HCT116 (cell line): ENCODE data around the gene KCTD10. TPM values are rescaled to one million over a fixed set of nuclear protein-coding genes. Genes with fewer than 3 reads are reported as not detected.

Experiments
- ATAC-seq: fragments of 200-7000 bp; cut with Tn5 transposase; 2 replicates; pipeline ENCODE4 v1.9.1; 2020; ENCODE audit warnings: mild to moderate bottlenecking, moderate library complexity
- BruUV-seq: library from RNA; stranded (reverse); fragments of 400-500 nt; replicated peaks from 2 replicates; lab custom pipeline; 2021; lab: Mats Ljungman, UMichigan
- CTCF ChIA-PET: fragments of 300-600 bp; sonication (Branson Sonifier 250); formaldehyde crosslinking; loops from one replicate; lab custom pipeline; 2021; ENCODE audit warnings: antibody characterized with exemption; lab: Charles Lee
- POLR2A ChIA-PET: fragments of 300-600, 350-600 bp; sonication (Branson Sonifier 250); formaldehyde crosslinking; loops from one replicate; lab custom pipeline; 2021; ENCODE audit warnings: antibody characterized with exemption; lab: Charles Lee
- RAD21 ChIA-PET, 2 experiments: fragments of 300-600 bp; sonication (Branson Sonifier 250); formaldehyde crosslinking; loops; one replicate each; lab custom pipeline; 2023; ENCODE audit warnings: low total read pairs in 2 of 2; ENCODE audit not compliant: uncharacterized antibody in 2 of 2, unreplicated experiment in 2 of 2, low non-redundant PET in 1 of 2; lab: Charles Lee
- DNase-seq: peaks from one replicate; pipeline ENCODE4 v3.0.0-alpha.2; 2010; ENCODE audit warnings: low read depth, low spot score
- H2AFZ ChIP-seq: fragments of 200-600 bp; shearing (Covaris generic), sonication (generic); 2 replicates; pipeline ENCODE4 v1.6.1; 2017; ENCODE audit warnings: low read depth, mixed run types, mixed read lengths, antibody characterized with exemption, low read length; ENCODE audit not compliant: poor library complexity, severe bottlenecking
- H3K27ac ChIP-seq: 2 replicates; pipeline ENCODE4 v1.5.1; 2012; ENCODE audit warnings: low read depth, low read length
- H3K27me3 ChIP-seq: fragments of 200-600 bp; sonication (generic); 2 replicates; pipeline ENCODE4 v1.6.1; 2016; ENCODE audit warnings: mixed run types, low read length, mixed read lengths; ENCODE audit not compliant: insufficient read depth
- H3K36me3 ChIP-seq, 2 experiments: fragments of 200-500 bp in 1 of 2; fragments of 200-600 bp in 1 of 2; sonication (Bioruptor generic) in 1 of 2; sonication (generic) in 1 of 2; 2 replicates each; pipeline versions ENCODE4 v1.5.1 to v1.6.1; 2014 to 2016; ENCODE audit warnings: low read length in 2 of 2, inconsistent platforms in 1 of 2, mixed read lengths in 1 of 2, mixed run types in 1 of 2; ENCODE audit not compliant: insufficient read depth in 2 of 2, control insufficient read depth in 1 of 2
- H3K4me1 ChIP-seq, 2 experiments: fragments of 200-600 bp in 1 of 2; sonication (generic) in 1 of 2; 2 replicates each; pipeline versions ENCODE4 v1.5.1 to v1.6.1; 2012 to 2017; ENCODE audit warnings: low read length in 2 of 2, inconsistent platforms in 1 of 2, mild to moderate bottlenecking in 1 of 2, mixed read lengths in 1 of 2, mixed run types in 1 of 2, moderate library complexity in 1 of 2; ENCODE audit not compliant: insufficient read depth in 2 of 2, control insufficient read depth in 1 of 2
- H3K4me2 ChIP-seq: fragments of 200-600 bp; sonication (generic); 2 replicates; pipeline ENCODE4 v1.6.1; 2017; ENCODE audit warnings: mixed run types, low read length, mixed read lengths
- H3K4me3 ChIP-seq, 2 experiments: fragments of 200-600 bp in 1 of 2; sonication (generic) in 1 of 2; replicated peaks in 1 of 2; 2 replicates each; pipeline ENCODE4 v1.5.1; 2011 to 2016; ENCODE audit warnings: low read length in 2 of 2, control low read depth in 1 of 2, low read depth in 1 of 2, mild to moderate bottlenecking in 1 of 2, mixed read lengths in 1 of 2, mixed run types in 1 of 2
- H3K79me2 ChIP-seq: fragments of 200-600 bp; sonication (generic); 2 replicates; pipeline ENCODE4 v1.6.1; 2017; ENCODE audit warnings: mild to moderate bottlenecking, mixed run types, low read length, moderate library complexity, mixed read lengths; ENCODE audit not compliant: insufficient read depth
- H3K9ac ChIP-seq: fragments of 200-600 bp; sonication (generic); 2 replicates; pipeline ENCODE4 v1.6.1; 2016; ENCODE audit warnings: low read length, mixed read lengths
- H3K9me2 ChIP-seq: fragments of 200-600 bp; sonication (generic), shearing (Covaris generic); 2 replicates; pipeline ENCODE4 v1.6.1; 2017; ENCODE audit warnings: mixed run types, mild to moderate bottlenecking, moderate library complexity; ENCODE audit not compliant: insufficient read depth
- H3K9me3 ChIP-seq, 2 experiments: fragments of 200-500 bp in 1 of 2; fragments of 200-600 bp in 1 of 2; sonication (Bioruptor generic) in 1 of 2; sonication (generic) in 1 of 2; 2 replicates each; pipeline ENCODE4 v1.6.1; 2014 to 2017; ENCODE audit warnings: low read length in 2 of 2, mixed read lengths in 2 of 2, inconsistent platforms in 1 of 2, low read depth in 1 of 2, mild to moderate bottlenecking in 1 of 2, mixed run types in 1 of 2, moderate library complexity in 1 of 2; ENCODE audit not compliant: control insufficient read depth in 1 of 2, insufficient read depth in 1 of 2
- H4K20me1 ChIP-seq: fragments of 200-600 bp; sonication (generic), shearing (Covaris generic); 2 replicates; pipeline ENCODE4 v1.6.1; 2017; ENCODE audit warnings: mixed run types, mild to moderate bottlenecking, moderate library complexity; ENCODE audit not compliant: insufficient read depth
- CEBPB ChIP-seq: IDR thresholded peaks from 2 replicates; pipeline ENCODE4 v1.6.1; 2012; ENCODE audit warnings: low read depth
- CTCF ChIP-seq, 3 experiments: fragments of 200-600 bp in 1 of 3; sonication (generic) in 1 of 3; IDR thresholded peaks in 2 of 3; conservative IDR thresholded peaks in 1 of 3; 2 replicates each; pipeline ENCODE4 v1.5.1; 2012 to 2017; ENCODE audit warnings: low read depth in 2 of 3, low read length in 2 of 3, antibody characterized with exemption in 1 of 3, borderline replicate concordance in 1 of 3, control low read depth in 1 of 3, mild to moderate bottlenecking in 1 of 3, mixed read lengths in 1 of 3, mixed run types in 1 of 3, moderate library complexity in 1 of 3; ENCODE audit not compliant: insufficient read depth in 1 of 3
- EGR1 ChIP-seq: IDR thresholded peaks from 2 replicates; pipeline ENCODE4 v1.6.1; 2012; ENCODE audit warnings: low read depth
- ELF1 ChIP-seq: IDR thresholded peaks from 2 replicates; pipeline ENCODE4 v1.6.1; 2012; ENCODE audit warnings: low read depth, borderline replicate concordance
- EZH2 ChIP-seq: fragments of 200-600 bp; sonication (generic); IDR thresholded peaks from 2 replicates; pipeline ENCODE4 v1.6.1; 2017; ENCODE audit warnings: antibody characterized with exemption, mixed run types
- EZH2phosphoT487 ChIP-seq: fragments of 200-600 bp; IDR thresholded peaks from 2 replicates; pipeline ENCODE4 v1.6.1; 2018; ENCODE audit warnings: antibody characterized with exemption, borderline replicate concordance
- JUND ChIP-seq: IDR thresholded peaks from 2 replicates; pipeline ENCODE4 v1.6.1; 2012
- MAX ChIP-seq: IDR thresholded peaks from 2 replicates; pipeline ENCODE4 v1.6.1; 2012
- POLR2A ChIP-seq: IDR thresholded peaks from 2 replicates; pipeline ENCODE4 v1.7.0; 2011; ENCODE audit warnings: borderline replicate concordance; ENCODE audit not compliant: insufficient read depth, insufficient read length; ENCODE audit errors: extremely low read depth
- POLR2AphosphoS5 ChIP-seq: IDR thresholded peaks from 2 replicates; pipeline ENCODE4 v1.6.1; 2011; ENCODE audit warnings: mild to moderate bottlenecking, low read depth, low read length, moderate library complexity
- RAD21 ChIP-seq: IDR thresholded peaks from 2 replicates; pipeline ENCODE4 v1.6.1; 2012; ENCODE audit warnings: low read depth, mild to moderate bottlenecking
- SRF ChIP-seq: IDR thresholded peaks from 2 replicates; pipeline ENCODE4 v1.6.1; 2012; ENCODE audit warnings: low read depth
- YY1 ChIP-seq: IDR thresholded peaks from 2 replicates; pipeline ENCODE4 v1.6.1; 2011; ENCODE audit warnings: low read length, low read depth, moderate library complexity, mild to moderate bottlenecking; ENCODE audit not compliant: insufficient replicate concordance; ENCODE audit errors: extremely low read depth
- intact Hi-C: fragments of 100-400 bp; cut with micrococcal nuclease; formaldehyde crosslinking; loops from 2 replicates; pipeline ENCODE4 v1.10.0; 2022
- total RNA-seq: library from RNA; stranded (reverse); gene quantifications from one replicate; pipeline ENCODE4 v1.2.1, GENCODE V29; 2021; ENCODE audit not compliant: unreplicated experiment

The KCTD10 gene
- total RNA-seq, 1 experiment from 2014 or later: 34.7 TPM

DNA sequence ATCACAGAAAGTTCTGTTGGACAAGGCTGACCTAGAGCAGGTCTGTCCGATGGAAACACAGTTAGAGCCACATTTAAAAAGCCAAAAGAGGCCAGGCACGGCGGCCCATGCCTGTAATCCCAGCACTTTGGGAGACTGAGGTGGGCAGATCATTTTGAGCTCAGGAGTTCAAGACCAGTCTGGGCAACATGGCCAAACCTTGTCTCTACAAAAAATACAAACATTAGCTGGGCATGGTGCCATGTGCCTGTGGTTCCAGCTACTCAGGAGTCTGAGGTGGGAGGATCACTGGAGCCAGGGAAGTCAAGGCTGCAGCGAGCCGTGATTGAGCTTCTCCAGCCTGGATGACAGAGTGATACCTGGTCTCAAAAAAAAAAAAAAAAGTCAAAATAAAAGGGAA lies 15.3 kb upstream of the KCTD10 start:
- RAD21 ChIA-PET: no interaction called here

More for the DNA sequence above, 15.3 kb upstream of the KCTD10 start:
- H4K20me1 ChIP-seq: no peaks in the 10 kb centered on the region
- no peaks in the 10 kb centered on the region for H3K9me2 ChIP-seq
- H3K27ac ChIP-seq: no peak overlapping the region
- ATAC-seq (no peak), DNase-seq (no peak)
- no peak overlapping the region for H3K9ac ChIP-seq
- intact Hi-C loops: no loop called here
- no peak for TF ChIP-seq JUND
- no peak for TF ChIP-seq POLR2AphosphoS5
- no peak for TF ChIP-seq MAX
- TF ChIP-seq EGR1: no peak
- no peak for TF ChIP-seq ELF1
- TF ChIP-seq SRF: no peak
- TF ChIP-seq EZH2: no peak
- TF ChIP-seq CTCF (IDR thresholded peaks at IDR 0.05 in 2 of 3, conservative IDR thresholded peaks at IDR 0.05 in 1 of 3; ENCODE audit: borderline replicate concordance in 1 of 3, insufficient read depth in 1 of 3, low read depth in 2 of 3, low read length in 2 of 3): no peak
- no peak for TF ChIP-seq CEBPB
- no peak for TF ChIP-seq RAD21
- TF ChIP-seq EZH2phosphoT487: no peak
- no peak for TF ChIP-seq POLR2A
- no peak for TF ChIP-seq YY1
- TF ChIP-seq, all 23 proteins: peak for 0
- Histone ChIP-seq H3K79me2 (no peaks in the 10 kb centered on the region), H3K4me1 (no peaks in the 10 kb centered on the region), H3K4me3 (no peak overlapping the region), H2AFZ (no peak overlapping the region), H3K9me3 (no peaks in the 10 kb centered on the region), H3K36me3 (peaks cover 14 to 30% of the 10 kb centered on the region in 2 experiments), H3K4me2 (no peak overlapping the region), H3K27me3 (no peaks in the 10 kb centered on the region)
- POLR2A ChIA-PET: no interaction called here
- BruUV-seq: no TSS peak
- CTCF ChIA-PET: no interaction called here
